Trophoblast cell (in vitro differentiated cells and primary cell): ENCODE results near the gene CCDC177.
A peak's percentile ranks its signal among the peaks of the same experiment; 100 is the strongest.

Source experiments
- DNase-seq, 2 donors: peaks; one replicate each; pipeline ENCODE4 v3.0.0-alpha.2; 2016
- H2AFZ ChIP-seq: 2 replicates; pipeline ENCODE4 v1.6.1; 2013; ENCODE audit warnings: low read length, moderate library complexity, mild to moderate bottlenecking; ENCODE audit not compliant: insufficient read depth, poor library complexity
- H2AK5ac ChIP-seq: 2 replicates; pipeline ENCODE4 v1.6.1; 2013; ENCODE audit warnings: mild to moderate bottlenecking, low read length
- H2BK120ac ChIP-seq: 2 replicates; pipeline ENCODE4 v1.6.1; 2013; ENCODE audit warnings: low read length, mild to moderate bottlenecking, moderate library complexity; ENCODE audit not compliant: insufficient read depth, poor library complexity
- H2BK12ac ChIP-seq: 2 replicates; pipeline ENCODE4 v1.6.1; 2013; ENCODE audit warnings: mild to moderate bottlenecking, low read length, moderate library complexity
- H2BK5ac ChIP-seq: 2 replicates; pipeline ENCODE4 v1.6.1; 2013; ENCODE audit warnings: low read length, low read depth, moderate library complexity, mild to moderate bottlenecking; ENCODE audit not compliant: poor library complexity
- H3K14ac ChIP-seq: 2 replicates; pipeline ENCODE4 v1.6.1; 2013; ENCODE audit warnings: mild to moderate bottlenecking, low read length
- H3K18ac ChIP-seq: 2 replicates; pipeline ENCODE4 v1.6.1; 2013; ENCODE audit warnings: mild to moderate bottlenecking, low read length
- H3K23ac ChIP-seq: 2 replicates; pipeline ENCODE4 v1.6.1; 2013; ENCODE audit warnings: low read length
- H3K27ac ChIP-seq: 2 replicates; pipeline ENCODE4 v1.5.1; 2013; ENCODE audit warnings: low read depth, mild to moderate bottlenecking, inconsistent platforms, low read length, moderate library complexity
- H3K27me3 ChIP-seq: 2 replicates; pipeline ENCODE4 v1.6.1; 2013; ENCODE audit warnings: inconsistent platforms, mild to moderate bottlenecking, low read length, moderate library complexity; ENCODE audit not compliant: insufficient read depth
- H3K36me3 ChIP-seq, 2 experiments: 1 replicate in 1 of 2; 2 replicates in 1 of 2; pipeline ENCODE4 v1.6.1; 2013; ENCODE audit warnings: low read length in 2 of 2, mild to moderate bottlenecking in 2 of 2, moderate library complexity in 1 of 2; ENCODE audit not compliant: insufficient read depth in 2 of 2, control insufficient read depth in 1 of 2
- H3K4ac ChIP-seq: 2 replicates; pipeline ENCODE4 v1.6.1; 2013; ENCODE audit warnings: low read depth, mild to moderate bottlenecking, low read length, moderate library complexity
- H3K4me1 ChIP-seq, 2 experiments: 1 replicate in 1 of 2; 2 replicates in 1 of 2; pipeline ENCODE4 v1.6.1; 2013; ENCODE audit warnings: low read length in 2 of 2, mild to moderate bottlenecking in 2 of 2, moderate library complexity in 1 of 2; ENCODE audit not compliant: insufficient read depth in 2 of 2, control insufficient read depth in 1 of 2
- H3K4me2 ChIP-seq: 2 replicates; pipeline ENCODE4 v1.6.1; 2013; ENCODE audit warnings: inconsistent platforms, mild to moderate bottlenecking, low read length, moderate library complexity
- H3K4me3 ChIP-seq: 2 replicates; pipeline ENCODE4 v1.5.1; 2013; ENCODE audit warnings: mild to moderate bottlenecking, low read depth, low read length, inconsistent platforms
- H3K79me1 ChIP-seq: one replicate; pipeline ENCODE4 v1.6.1; 2013; ENCODE audit warnings: low read length
- H3K79me2 ChIP-seq: 2 replicates; pipeline ENCODE4 v1.6.1; 2013; ENCODE audit warnings: low read length, mild to moderate bottlenecking; ENCODE audit not compliant: control insufficient read depth, insufficient read depth, poor library complexity
- H3K9ac ChIP-seq: 2 replicates; pipeline ENCODE4 v1.6.1; 2013; ENCODE audit warnings: mild to moderate bottlenecking, low read length
- H3K9me3 ChIP-seq: 2 replicates; pipeline ENCODE4 v1.6.1; 2013; ENCODE audit warnings: low read depth, mild to moderate bottlenecking, control low read depth, inconsistent platforms, low read length; ENCODE audit not compliant: insufficient read depth
- H4K12ac ChIP-seq: 2 replicates; pipeline ENCODE4 v1.6.1; 2013; ENCODE audit warnings: low read depth, mild to moderate bottlenecking, low read length, moderate library complexity
- H4K8ac ChIP-seq: 2 replicates; pipeline ENCODE4 v1.6.1; 2013; ENCODE audit warnings: low read depth, mild to moderate bottlenecking, low read length, moderate library complexity
- H4K91ac ChIP-seq: one replicate; pipeline ENCODE4 v1.6.1; 2013; ENCODE audit warnings: low read depth, mild to moderate bottlenecking, low read length, moderate library complexity
- WGBS: extraction: QIAGEN DNeasy Blood & Tissue Kit; methylation state at CpG from one replicate; pipeline ENCODE4 v1.1.7; 2013; ENCODE audit warnings: missing lambda C conversion rate; ENCODE audit not compliant: insufficient read length, insufficient coverage; ENCODE audit errors: extremely low coverage; 5-methylcytosine and 5-hydroxymethylcytosine counted together

The CCDC177 gene

DNA sequence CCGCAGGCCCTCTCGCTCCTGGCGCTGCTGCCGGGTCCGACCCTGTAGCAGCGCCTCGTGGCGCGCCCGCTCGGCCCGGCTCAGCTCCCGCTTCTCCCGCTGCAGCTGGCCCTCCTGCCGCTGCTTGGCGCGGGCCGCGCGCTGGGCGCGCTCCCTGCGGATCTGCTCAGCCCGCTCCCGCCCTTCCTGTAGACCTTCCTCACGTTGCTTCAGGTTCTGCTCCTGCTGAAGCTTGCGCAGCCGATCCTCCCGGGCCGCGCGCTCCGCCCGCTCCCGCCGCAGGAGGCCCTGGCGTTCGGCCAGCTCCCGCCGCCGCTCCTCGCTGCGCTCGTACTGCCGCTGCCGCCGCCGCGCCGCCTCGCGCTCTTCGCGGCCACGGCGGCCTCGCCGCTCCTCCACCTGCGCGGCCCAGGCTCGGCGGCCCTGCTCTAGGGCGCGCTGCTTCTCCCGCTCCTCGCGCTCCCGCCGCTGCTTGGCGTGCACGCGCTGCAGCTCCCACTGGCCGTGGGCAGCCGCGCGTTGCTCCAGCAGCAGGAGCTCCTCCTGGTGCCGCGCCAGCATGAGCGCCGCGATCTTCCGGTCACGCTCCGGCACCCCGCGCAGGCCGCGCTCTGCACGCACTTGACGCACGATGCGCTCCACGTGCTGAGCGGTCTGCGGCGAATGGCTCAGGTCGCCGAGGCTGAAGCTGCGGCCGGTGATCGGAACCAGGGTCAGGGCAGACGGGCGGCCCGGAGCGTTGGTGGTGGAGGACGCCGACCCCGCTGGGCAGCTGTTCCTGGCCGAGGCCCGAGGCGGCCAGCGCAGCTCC, 2.4 kb downstream of the CCDC177 start:
- H2AK5ac ChIP-seq = no peak overlapping the region
- no peak overlapping the region for H3K4ac ChIP-seq
- H3K4me1 ChIP-seq = peaks cover 9% of the 10 kb centered on the region in 2 experiments
- H3K4me2 ChIP-seq = peak overlapping the region; percentile 21
- no peak overlapping the region for H3K18ac ChIP-seq
- no peak overlapping the region for H3K27ac ChIP-seq
- no peak overlapping the region for H3K9ac ChIP-seq
- no peaks in the 10 kb centered on the region for H3K79me2 ChIP-seq
- H2BK12ac ChIP-seq = no peak overlapping the region
- no peak overlapping the region for H2BK5ac ChIP-seq
- no peak overlapping the region for H3K4me3 ChIP-seq
- no peaks in the 10 kb centered on the region for H3K79me1 ChIP-seq
- H4K8ac ChIP-seq = no peak overlapping the region
- WGBS = no CpG with 5 or more reads among the region's 112 CpGs
- no peaks in the 10 kb centered on the region for H3K36me3 ChIP-seq
- H3K14ac ChIP-seq = no peak overlapping the region
- H2AFZ ChIP-seq = peak overlapping the region; percentile 30
- H4K12ac ChIP-seq = no peak overlapping the region
- H3K27me3 ChIP-seq = peaks cover 15% of the 10 kb centered on the region
- H2BK120ac ChIP-seq = no peak overlapping the region
- peaks cover 3% of the 10 kb centered on the region for H3K9me3 ChIP-seq
- peak in 1 of 2 donors; percentile 28 for DNase-seq
- no peak overlapping the region for H4K91ac ChIP-seq
- H3K23ac ChIP-seq = no peak overlapping the region

DNA sequence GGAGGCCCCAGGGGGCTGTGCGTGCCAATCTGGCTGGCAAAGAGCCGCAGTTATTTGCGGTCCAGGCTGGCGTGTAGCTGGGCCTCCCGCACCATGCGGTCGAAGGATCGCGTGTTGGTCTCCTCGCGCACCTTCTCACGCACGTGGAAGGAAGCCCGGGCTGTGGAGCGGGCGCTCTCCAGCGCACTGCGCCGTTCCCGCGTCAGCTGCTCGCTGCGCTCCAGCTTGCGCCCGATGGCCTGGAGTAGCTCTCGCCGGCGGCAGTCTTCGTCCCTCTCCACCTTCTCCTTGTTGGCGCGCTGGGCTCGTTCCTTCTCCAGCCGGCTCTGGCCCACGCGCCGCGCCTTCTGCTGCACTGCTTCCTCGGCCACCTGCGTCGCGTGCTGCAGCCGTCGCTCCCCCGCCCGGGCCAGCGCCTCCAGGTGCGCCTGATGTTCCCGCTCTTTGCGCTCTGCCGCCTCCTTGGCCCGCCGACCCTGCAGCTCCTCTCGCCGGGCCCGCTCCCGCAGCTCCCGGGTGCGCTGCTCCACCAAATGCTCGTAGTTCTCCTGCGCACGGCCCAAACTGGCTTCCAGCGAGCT, 3.1 kb downstream of the CCDC177 start:
- WGBS = no CpG with 5 or more reads among the region's 62 CpGs
- Histone ChIP-seq H2AFZ (peak overlapping the region; percentile 31), H2BK5ac (no peak overlapping the region), H3K4me3 (no peak overlapping the region), H3K79me1 (no peaks in the 10 kb centered on the region), H3K4me1 (peaks cover 9% of the 10 kb centered on the region in 2 experiments), H3K9ac (no peak overlapping the region), H3K79me2 (no peaks in the 10 kb centered on the region), H3K36me3 (no peaks in the 10 kb centered on the region), H3K9me3 (peaks cover 3% of the 10 kb centered on the region), H3K4me2 (peak overlapping the region; percentile 21), H3K23ac (no peak overlapping the region), H3K18ac (no peak overlapping the region), H3K4ac (no peak overlapping the region), H2AK5ac (no peak overlapping the region), H3K27ac (no peak overlapping the region), H4K12ac (no peak overlapping the region), H2BK12ac (no peak overlapping the region), H4K8ac (no peak overlapping the region), H3K14ac (no peak overlapping the region), H4K91ac (no peak overlapping the region), H2BK120ac (no peak overlapping the region), H3K27me3 (peaks cover 15% of the 10 kb centered on the region)
- no peak for DNase-seq

DNA sequence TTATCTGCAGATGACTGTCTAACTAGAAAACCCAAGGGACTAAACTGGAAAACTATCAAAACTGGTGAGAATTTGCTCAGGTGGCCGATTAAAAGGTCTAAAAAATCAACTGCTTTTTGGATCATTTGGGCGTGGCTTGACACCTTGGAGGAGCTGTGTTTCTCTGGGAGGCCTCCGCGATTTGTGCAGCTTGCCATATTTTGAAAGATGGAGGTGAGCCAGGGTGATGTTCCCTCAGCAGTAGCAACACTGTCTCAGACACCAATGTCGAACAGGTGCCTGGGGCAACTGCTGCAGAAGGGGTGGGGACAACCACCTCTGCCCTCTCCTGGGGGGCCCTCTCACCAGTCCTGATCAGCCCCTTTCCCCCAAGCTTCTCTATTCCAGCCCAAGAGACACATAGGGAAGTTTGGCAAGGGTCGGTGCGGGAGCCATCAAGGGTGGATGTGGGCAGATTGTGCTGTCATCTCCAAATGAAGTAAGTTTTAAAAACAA, 3.8 kb downstream of the CCDC177 start:
- H2BK5ac ChIP-seq = no peak overlapping the region
- DNase-seq = no peak
- no peak overlapping the region for H3K4me2 ChIP-seq

DNA sequence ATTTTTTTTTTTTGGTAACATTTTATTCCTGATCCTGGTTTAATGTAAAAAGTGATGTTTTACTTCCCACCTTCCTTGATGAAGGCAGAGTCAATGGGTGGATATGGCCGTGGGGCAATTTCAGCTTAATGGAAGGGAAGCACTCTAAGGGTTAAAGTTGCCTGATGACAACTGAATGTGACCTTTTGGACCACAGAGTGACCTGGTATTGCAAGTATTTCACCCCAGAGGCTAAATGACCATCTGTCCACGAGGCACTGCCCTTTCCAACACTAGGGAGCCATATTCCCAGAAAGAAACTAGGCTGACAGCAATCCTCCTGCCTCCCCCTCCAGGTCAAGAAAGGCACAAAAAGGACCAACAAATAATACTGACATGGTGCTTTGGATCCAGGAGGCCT, 4.8 kb downstream of the CCDC177 start:
- H3K27me3 ChIP-seq = peaks cover 15% of the 10 kb centered on the region
- peaks cover 3% of the 10 kb centered on the region for H3K9me3 ChIP-seq
- no peak overlapping the region for H3K9ac ChIP-seq
- no peak overlapping the region for H3K4me3 ChIP-seq
- H2BK12ac ChIP-seq = no peak overlapping the region
- H3K4ac ChIP-seq = no peak overlapping the region
- no peak overlapping the region for H2BK5ac ChIP-seq
- no peak overlapping the region for H3K18ac ChIP-seq
- H3K79me1 ChIP-seq = no peaks in the 10 kb centered on the region
- H4K91ac ChIP-seq = no peak overlapping the region
- H3K27ac ChIP-seq = no peak overlapping the region
- H2AK5ac ChIP-seq = no peak overlapping the region
- H3K23ac ChIP-seq = no peak overlapping the region
- H3K4me1 ChIP-seq = peaks cover 9% of the 10 kb centered on the region in 2 experiments
- no peaks in the 10 kb centered on the region for H3K79me2 ChIP-seq
- H2BK120ac ChIP-seq = no peak overlapping the region
- H4K8ac ChIP-seq = no peak overlapping the region
- H3K14ac ChIP-seq = no peak overlapping the region
- no peaks in the 10 kb centered on the region for H3K36me3 ChIP-seq
- no peak overlapping the region for H3K4me2 ChIP-seq
- H4K12ac ChIP-seq = no peak overlapping the region
- no CpG with 5 or more reads among the region's 2 CpGs for WGBS
- H2AFZ ChIP-seq = no peak overlapping the region
- DNase-seq = peak in 1 of 2 donors; percentile 14

More for the DNA sequence above, 3.8 kb downstream of the CCDC177 start:
- Histone ChIP-seq H3K9ac (no peak overlapping the region), H2AK5ac (no peak overlapping the region), H3K36me3 (no peaks in the 10 kb centered on the region), H3K4me1 (peaks cover 9% of the 10 kb centered on the region in 2 experiments), H4K12ac (no peak overlapping the region), H3K23ac (no peak overlapping the region), H2BK12ac (no peak overlapping the region), H2AFZ (no peak overlapping the region), H3K79me2 (no peaks in the 10 kb centered on the region), H2BK120ac (no peak overlapping the region), H3K79me1 (no peaks in the 10 kb centered on the region), H3K4me3 (no peak overlapping the region), H3K18ac (no peak overlapping the region), H3K27ac (no peak overlapping the region), H4K91ac (no peak overlapping the region), H3K14ac (no peak overlapping the region), H3K27me3 (peaks cover 15% of the 10 kb centered on the region), H3K4ac (no peak overlapping the region), H3K9me3 (peaks cover 3% of the 10 kb centered on the region), H4K8ac (no peak overlapping the region)
- no CpG with 5 or more reads among the region's 7 CpGs for WGBS
